K562 (cell line): ENCODE measurements around the gene PET117. TPM values are rescaled to one million over a fixed set of nuclear protein-coding genes. Genes with fewer than 3 reads are reported as not detected.

Experiments
- CEBPG ChIP-seq, 3 experiments: fragments of 200-800 bp in 1 of 3; sonication (Bioruptor generic) in 1 of 3; sonication (generic) in 1 of 3; formaldehyde crosslinking in 1 of 3; IDR thresholded peaks in 2 of 3; conservative IDR thresholded peaks in 1 of 3; 2 replicates each; pipeline versions ENCODE4 v1.6.1 to v1.8.0; 2016 to 2022; ENCODE audit warnings: missing compliant biosample characterization in 2 of 3, missing genetic modification characterization in 2 of 3, mild to moderate bottlenecking in 1 of 3, missing genetic modification reagents in 1 of 3
- ERF ChIP-seq: fragments of 450-650 bp; formaldehyde crosslinking; IDR thresholded peaks from 2 replicates; pipeline ENCODE4 v1.4.0; 2020; ENCODE audit warnings: mild to moderate bottlenecking, mixed read lengths
- FOXA1 ChIP-seq: fragments of 450-650 bp; IDR thresholded peaks from 2 replicates; pipeline ENCODE4 v1.6.1; 2016; ENCODE audit warnings: mild to moderate bottlenecking, borderline replicate concordance
- FOXM1 ChIP-seq, 2 experiments: fragments of 450-650 bp in 1 of 2; sonication (generic) in 1 of 2; formaldehyde crosslinking in 1 of 2; IDR thresholded peaks; 2 replicates each; pipeline versions ENCODE4 v1.6.1 to v1.9.0; 2017 to 2022; ENCODE audit warnings: low read depth in 2 of 2, mild to moderate bottlenecking in 2 of 2, missing genetic modification reagents in 1 of 2, moderate library complexity in 1 of 2
- ILK ChIP-seq: fragments of 450-650 bp; IDR thresholded peaks from 2 replicates; pipeline ENCODE4 v1.6.1; 2016; ENCODE audit warnings: missing genetic modification characterization, low read depth, mild to moderate bottlenecking, missing compliant biosample characterization, moderate library complexity, borderline replicate concordance
- NR2F6 ChIP-seq: fragments of 450-650 bp; formaldehyde crosslinking; IDR thresholded peaks from 2 replicates; pipeline ENCODE4 v1.4.0; 2020; ENCODE audit warnings: mild to moderate bottlenecking
- NR3C1 ChIP-seq: sonication (generic); formaldehyde crosslinking; IDR thresholded peaks from 2 replicates; pipeline ENCODE4 v1.8.1; 2022; ENCODE audit warnings: missing genetic modification reagents
- RBBP5 ChIP-seq: fragments of 200-600 bp; sonication (generic); IDR thresholded peaks from 2 replicates; pipeline ENCODE4 v1.6.1; 2012; ENCODE audit warnings: borderline replicate concordance, mild to moderate bottlenecking, low read length, control low read depth, inconsistent platforms; ENCODE audit not compliant: insufficient read depth, poor library complexity, severe bottlenecking
- RBM15 ChIP-seq: fragments of 200-400 bp; formaldehyde crosslinking; IDR thresholded peaks from 2 replicates; pipeline ENCODE4 v1.6.1; 2018; ENCODE audit warnings: mild to moderate bottlenecking, low read length, moderate library complexity; ENCODE audit not compliant: insufficient read depth
- RUNX1 ChIP-seq: sonication (generic); IDR thresholded peaks from 2 replicates; pipeline ENCODE4 v1.6.1; 2016; ENCODE audit warnings: antibody characterized with exemption, low read depth
- SETDB1 ChIP-seq: IDR thresholded peaks from one replicate; pipeline ENCODE4 v1.6.1; 2012; ENCODE audit warnings: low read length, control low read depth, inconsistent platforms
- TAF15 ChIP-seq: fragments of 200-400 bp; formaldehyde crosslinking; IDR thresholded peaks from 2 replicates; pipeline ENCODE4 v1.6.1; 2017; ENCODE audit warnings: mild to moderate bottlenecking, low read depth, low read length, moderate library complexity
- YY1 ChIP-seq, 3 experiments: IDR thresholded peaks; 2 replicates each; pipeline ENCODE4 v1.6.1; 2011; ENCODE audit warnings: low read length in 2 of 3, mild to moderate bottlenecking in 2 of 3, moderate library complexity in 2 of 3, borderline replicate concordance in 1 of 3, control low read depth in 1 of 3, low read depth in 1 of 3; ENCODE audit not compliant: insufficient read depth in 3 of 3, insufficient replicate concordance in 2 of 3, control insufficient read depth in 1 of 3, insufficient read length in 1 of 3; ENCODE audit errors: extremely low read depth in 1 of 3
- ZKSCAN1 ChIP-seq: fragments of 150-350 bp; IDR thresholded peaks from 2 replicates; pipeline ENCODE4 v1.6.1; 2016; ENCODE audit warnings: low read depth, low read length
- polyA plus RNA-seq, 8 experiments: library from polyadenylated mRNA; depleted of rRNA in 4 of 8; stranded (reverse) in 5 of 8; unstranded in 3 of 8; fragments of >200 nt; fragmentation: Nextera tagmentation in 2 of 8; fragmentation: Illumina TruSeq in 1 of 8; extraction: Ambion mirVana in 2 of 8; extraction: Trizol in 1 of 8; gene quantifications; 2 replicates each; pipeline versions ENCODE4 v1.2.1 to v1.2.3, GENCODE V29; 2011 to 2014; ENCODE audit warnings: inconsistent platforms in 1 of 8, missing spikeins in 1 of 8
- total RNA-seq, 7 experiments: library from RNA; depleted of rRNA in 6 of 7; stranded (reverse); fragments of >200 nt in 6 of 7; fragmentation: Illumina TruSeq in 2 of 7; extraction: Trizol in 2 of 7; gene quantifications; 2 replicates each; pipeline versions ENCODE4 v1.2.1 to v1.2.3, GENCODE V29; 2011 to 2021; ENCODE audit warnings: low replicate concordance in 1 of 7
- TF ChIP-seq, protein P1 (sequence below): sonication (generic); formaldehyde crosslinking; IDR thresholded peaks from 2 replicates; pipeline ENCODE4 v1.8.0; 2023; ENCODE audit warnings: mild to moderate bottlenecking, missing genetic modification reagents

The PET117 gene
- total and polyA plus RNA-seq, 9 of the 15 experiments (the other 6 are each of a cell fraction or from before 2014, with no cell fraction given): 7.1 to 18.2 (median 12.4) TPM

GRCh38 chr20:18137412-18138265 lies at the start of gene PET117, which contains the start of gene KAT14 (continued):
- TF ChIP-seq RBBP5: peak; percentile 92
- no peak for TF ChIP-seq ZKSCAN1
- TF ChIP-seq, protein P1, sequence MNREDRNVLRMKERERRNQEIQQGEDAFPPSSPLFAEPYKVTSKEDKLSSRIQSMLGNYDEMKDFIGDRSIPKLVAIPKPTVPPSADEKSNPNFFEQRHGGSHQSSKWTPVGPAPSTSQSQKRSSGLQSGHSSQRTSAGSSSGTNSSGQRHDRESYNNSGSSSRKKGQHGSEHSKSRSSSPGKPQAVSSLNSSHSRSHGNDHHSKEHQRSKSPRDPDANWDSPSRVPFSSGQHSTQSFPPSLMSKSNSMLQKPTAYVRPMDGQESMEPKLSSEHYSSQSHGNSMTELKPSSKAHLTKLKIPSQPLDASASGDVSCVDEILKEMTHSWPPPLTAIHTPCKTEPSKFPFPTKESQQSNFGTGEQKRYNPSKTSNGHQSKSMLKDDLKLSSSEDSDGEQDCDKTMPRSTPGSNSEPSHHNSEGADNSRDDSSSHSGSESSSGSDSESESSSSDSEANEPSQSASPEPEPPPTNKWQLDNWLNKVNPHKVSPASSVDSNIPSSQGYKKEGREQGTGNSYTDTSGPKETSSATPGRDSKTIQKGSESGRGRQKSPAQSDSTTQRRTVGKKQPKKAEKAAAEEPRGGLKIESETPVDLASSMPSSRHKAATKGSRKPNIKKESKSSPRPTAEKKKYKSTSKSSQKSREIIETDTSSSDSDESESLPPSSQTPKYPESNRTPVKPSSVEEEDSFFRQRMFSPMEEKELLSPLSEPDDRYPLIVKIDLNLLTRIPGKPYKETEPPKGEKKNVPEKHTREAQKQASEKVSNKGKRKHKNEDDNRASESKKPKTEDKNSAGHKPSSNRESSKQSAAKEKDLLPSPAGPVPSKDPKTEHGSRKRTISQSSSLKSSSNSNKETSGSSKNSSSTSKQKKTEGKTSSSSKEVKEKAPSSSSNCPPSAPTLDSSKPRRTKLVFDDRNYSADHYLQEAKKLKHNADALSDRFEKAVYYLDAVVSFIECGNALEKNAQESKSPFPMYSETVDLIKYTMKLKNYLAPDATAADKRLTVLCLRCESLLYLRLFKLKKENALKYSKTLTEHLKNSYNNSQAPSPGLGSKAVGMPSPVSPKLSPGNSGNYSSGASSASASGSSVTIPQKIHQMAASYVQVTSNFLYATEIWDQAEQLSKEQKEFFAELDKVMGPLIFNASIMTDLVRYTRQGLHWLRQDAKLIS (CRISPR knock-in tag): no peak
- TF ChIP-seq FOXA1: no peak
- no peak for TF ChIP-seq NR2F6
- no peak for TF ChIP-seq RBM15
- TF ChIP-seq FOXM1 (IDR thresholded peaks at IDR 0.05; ENCODE audit: low read depth): no peak
- no peak for TF ChIP-seq FOXM1 (CRISPR knock-in tag; IDR thresholded peaks at IDR 0.05; ENCODE audit: low read depth)
- TF ChIP-seq TAF15: no peak
- 0 out of 2 replicates have a peak, but pooled peaks have one; percentile 39 for TF ChIP-seq ERF (CRISPR knock-in tag)
- TF ChIP-seq CEBPG (CRISPR knock-in tag; IDR thresholded peaks at IDR 0.05): no peak
- no peak for TF ChIP-seq CEBPG (tag; conservative IDR thresholded peaks at IDR 0.05 in 1 of 2, IDR thresholded peaks at IDR 0.05 in 1 of 2)
- no peak for TF ChIP-seq RUNX1
- TF ChIP-seq SETDB1: no peak
- TF ChIP-seq ILK (tag): no peak
- peak in 2 of 3 experiments; percentile 60 to 69 for TF ChIP-seq YY1 (IDR thresholded peaks at IDR 0.05; ENCODE audit: borderline replicate concordance in 1 of 3, control insufficient read depth in 1 of 3, extremely low read depth in 1 of 3, insufficient read depth in 3 of 3, insufficient read length in 1 of 3, insufficient replicate concordance in 2 of 3, low read depth in 1 of 3, low read length in 2 of 3)
- TF ChIP-seq NR3C1 (CRISPR knock-in tag): no peak
